GM23338 (cell line): ENCODE results near the gene B4GALT7. TPM values are rescaled to one million over a fixed set of nuclear protein-coding genes. Genes with fewer than 3 reads are reported as not detected.

ENCODE experiments used
- ATAC-seq: fragments of 200-7000 bp; cut with Tn5 transposase; 3 replicates; pipeline ENCODE4 v1.9.1; 2020
- DNase-seq: peaks from one replicate; pipeline ENCODE4 v3.0.0-alpha.2; 2015; ENCODE audit warnings: low spot score
- H2AFZ ChIP-seq: fragments of 200-600 bp; sonication (generic); 2 replicates; pipeline ENCODE4 v1.8.0; 2016; ENCODE audit warnings: antibody characterized with exemption, mild to moderate bottlenecking, moderate library complexity
- H3F3A ChIP-seq: fragments of 200-600 bp; sonication (generic); replicated peaks from 2 replicates; pipeline ENCODE4 v1.8.0; 2017; ENCODE audit warnings: antibody characterized with exemption, mixed run types, low read depth
- H3K27ac ChIP-seq: fragments of 200-600 bp; sonication (generic); 2 replicates; pipeline ENCODE4 v1.6.1; 2016; ENCODE audit warnings: low read depth
- H3K27me3 ChIP-seq: fragments of 200-600 bp; sonication (generic); 2 replicates; pipeline ENCODE4 v1.8.0; 2016; ENCODE audit warnings: mild to moderate bottlenecking, mixed run types, moderate library complexity; ENCODE audit not compliant: insufficient read depth
- H3K36me3 ChIP-seq: fragments of 200-600 bp; sonication (generic); 2 replicates; pipeline ENCODE4 v1.8.0; 2016; ENCODE audit warnings: mild to moderate bottlenecking; ENCODE audit not compliant: insufficient read depth
- H3K4me1 ChIP-seq: fragments of 200-600 bp; sonication (generic); 2 replicates; pipeline ENCODE4 v1.8.0; 2016; ENCODE audit warnings: mild to moderate bottlenecking, moderate library complexity; ENCODE audit not compliant: insufficient read depth
- H3K4me2 ChIP-seq: fragments of 200-600 bp; sonication (generic); 2 replicates; pipeline ENCODE4 v1.7.1; 2017; ENCODE audit warnings: mixed run types
- H3K4me3 ChIP-seq: fragments of 200-600 bp; sonication (generic); 2 replicates; pipeline ENCODE4 v1.6.1; 2016; ENCODE audit warnings: mixed run types
- H3K79me2 ChIP-seq: fragments of 200-600 bp; sonication (generic); replicated peaks from 2 replicates; pipeline ENCODE4 v1.8.0; 2017; ENCODE audit warnings: mild to moderate bottlenecking; ENCODE audit not compliant: insufficient read depth
- H3K9me2 ChIP-seq: fragments of 200-600 bp; sonication (generic); 2 replicates; pipeline ENCODE4 v1.8.0; 2017; ENCODE audit not compliant: insufficient read depth
- H4K20me1 ChIP-seq: fragments of 200-600 bp; sonication (generic); replicated peaks from 2 replicates; pipeline ENCODE4 v1.8.0; 2017; ENCODE audit warnings: mild to moderate bottlenecking; ENCODE audit not compliant: insufficient read depth
- H3K27ac Mint-ChIP-seq: 2 replicates; pipeline ENCODE4 v1.8.0; 2020; ENCODE audit warnings: inconsistent platforms, mild to moderate bottlenecking, moderate library complexity, mixed read lengths
- H3K27me3 Mint-ChIP-seq: 3 replicates; pipeline ENCODE4 v1.8.0; 2022; ENCODE audit warnings: low read depth, mild to moderate bottlenecking, moderate library complexity, mixed read lengths, inconsistent platforms; ENCODE audit not compliant: insufficient read depth, poor library complexity
- H3K36me3 Mint-ChIP-seq: 3 replicates; pipeline ENCODE4 v1.8.0; 2021; ENCODE audit warnings: low read depth, mild to moderate bottlenecking, inconsistent platforms, moderate library complexity, mixed read lengths
- H3K4me1 Mint-ChIP-seq: 3 replicates; pipeline ENCODE4 v1.8.0; 2020; ENCODE audit warnings: mild to moderate bottlenecking, inconsistent platforms, mixed read lengths
- H3K4me3 Mint-ChIP-seq: 3 replicates; pipeline ENCODE4 v1.8.0; 2021; ENCODE audit warnings: moderate library complexity, mild to moderate bottlenecking, inconsistent platforms, mixed read lengths
- H3K9me3 Mint-ChIP-seq: 3 replicates; pipeline ENCODE4 v1.8.0; 2020; ENCODE audit warnings: moderate library complexity, mild to moderate bottlenecking, inconsistent platforms, mixed read lengths
- CREB1 ChIP-seq: fragments of 250-450 bp; sonication (Bioruptor Pico); IDR thresholded peaks from 2 replicates; pipeline ENCODE4 v1.5.0; 2020; ENCODE audit warnings: low read depth, mild to moderate bottlenecking, moderate library complexity
- ETS1 ChIP-seq: IDR thresholded peaks from 2 replicates; pipeline ENCODE4 v1.6.1; 2016; ENCODE audit warnings: antibody characterized with exemption
- EZH2 ChIP-seq: fragments of 200-600 bp; sonication (generic); IDR thresholded peaks from one replicate; pipeline ENCODE4 v1.8.0; 2017; ENCODE audit warnings: antibody characterized with exemption, mild to moderate bottlenecking, low read depth; ENCODE audit not compliant: unreplicated experiment
- EZH2phosphoT487 ChIP-seq: fragments of 200-600 bp; sonication (generic); IDR thresholded peaks from one replicate; pipeline ENCODE4 v1.8.1; 2018; ENCODE audit warnings: antibody characterized with exemption; ENCODE audit not compliant: unreplicated experiment
- JUNB ChIP-seq: IDR thresholded peaks from one replicate; pipeline ENCODE4 v1.6.1; 2016; ENCODE audit warnings: antibody characterized with exemption; ENCODE audit not compliant: unreplicated experiment
- NANOG ChIP-seq: IDR thresholded peaks from 2 replicates; pipeline ENCODE4 v1.6.1; 2016; ENCODE audit warnings: antibody characterized with exemption, borderline replicate concordance
- POLR2AphosphoS5 ChIP-seq: IDR thresholded peaks from 2 replicates; pipeline ENCODE4 v1.6.1; 2016; ENCODE audit warnings: antibody characterized with exemption, low read depth
- STAT1 ChIP-seq: IDR thresholded peaks from one replicate; pipeline ENCODE4 v1.6.1; 2016; ENCODE audit warnings: antibody characterized with exemption; ENCODE audit not compliant: unreplicated experiment
- ZNF114 ChIP-seq: fragments of 250-450 bp; sonication (Bioruptor Pico); IDR thresholded peaks from 2 replicates; pipeline ENCODE4 v1.5.0; 2020; ENCODE audit warnings: mild to moderate bottlenecking, moderate library complexity
- ZNF331 ChIP-seq: fragments of 250-450 bp; sonication (Bioruptor Pico); IDR thresholded peaks from 2 replicates; pipeline ENCODE4 v1.5.0; 2020; ENCODE audit warnings: low read depth, mild to moderate bottlenecking, moderate library complexity
- polyA plus RNA-seq: library from polyadenylated mRNA; unstranded; fragments of >200 nt; fragmentation: Nextera tagmentation; extraction: Ambion mirVana; gene quantifications from 2 replicates; pipeline ENCODE4 v1.2.1, GENCODE V29; 2016
- total RNA-seq: library from RNA; depleted of rRNA; stranded (reverse); fragments of >200 nt; shearing (Covaris generic); gene quantifications from 2 replicates; pipeline ENCODE4 v1.2.3, GENCODE V29; 2014
- TF ChIP-seq, protein P1 (sequence below): IDR thresholded peaks from one replicate; pipeline ENCODE4 v1.6.1; 2018; ENCODE audit warnings: antibody characterized with exemption; ENCODE audit not compliant: unreplicated experiment
- TF ChIP-seq, protein P2 (sequence below): fragments of 250-450 bp; sonication (Bioruptor Pico); IDR thresholded peaks from 2 replicates; pipeline ENCODE4 v1.5.0; 2020; ENCODE audit warnings: mild to moderate bottlenecking, moderate library complexity

The B4GALT7 gene
- total and polyA plus RNA-seq, 2 experiments from 2014 or later, result 10.0 to 23.3 TPM

DNA sequence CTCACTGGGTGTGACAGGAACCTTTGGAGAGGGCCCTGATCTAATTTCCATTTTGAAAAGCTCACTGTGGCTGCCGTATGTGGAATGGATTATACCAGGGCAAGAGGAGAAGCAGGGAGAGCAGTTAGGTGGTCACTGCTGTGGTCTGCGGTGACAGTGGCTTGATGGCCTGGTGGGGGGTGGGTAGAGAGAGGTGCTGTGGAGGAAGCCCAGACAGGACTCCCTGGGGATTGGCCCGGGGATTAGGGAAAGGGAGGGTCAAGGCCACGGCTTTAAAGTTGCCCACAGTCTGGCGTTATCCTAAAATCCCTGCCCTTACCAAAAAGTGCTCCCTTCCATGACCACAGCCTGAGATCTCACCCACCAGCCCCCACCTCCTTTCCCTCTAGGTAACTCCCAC, 4.7 kb downstream of the B4GALT7 start:
- Histone ChIP-seq H3F3A (peaks cover 11% of the 10 kb centered on the region; the same call in 1 of the 2 replicates), H3K4me3 (no peak overlapping the region), H3K9me2 (no peaks in the 10 kb centered on the region), H3K4me2 (no peak overlapping the region), H3K27me3 (peaks cover 7% of the 10 kb centered on the region; the same call in 1 of the 2 replicates), H2AFZ (no peak overlapping the region), H3K79me2 (peaks cover 5% of the 10 kb centered on the region; the same call in 1 of the 2 replicates), H3K27ac (no peak overlapping the region), H4K20me1 (peaks cover 6% of the 10 kb centered on the region; the same call in 1 of the 2 replicates), H3K4me1 (peaks cover 14% of the 10 kb centered on the region), H3K36me3 (no peaks in the 10 kb centered on the region)
- Mint-ChIP-seq H3K36me3 (peaks cover 8% of the 10 kb centered on the region; the same call in 1 of the 3 replicates), H3K27ac (no peak overlapping the region), H3K9me3 (peaks cover 2% of the 10 kb centered on the region; the same call in 1 of the 3 replicates), H3K4me1 (peaks cover 29% of the 10 kb centered on the region), H3K4me3 (no peak overlapping the region), H3K27me3 (peaks cover 17% of the 10 kb centered on the region)
- ATAC-seq (no peak), DNase-seq (no peak)
- TF ChIP-seq EZH2, result no peak
- no peak for TF ChIP-seq STAT1
- TF ChIP-seq EZH2phosphoT487, result no peak
- TF ChIP-seq ZNF114 (CRISPR knock-in tag), result no peak
- TF ChIP-seq, protein P1, sequence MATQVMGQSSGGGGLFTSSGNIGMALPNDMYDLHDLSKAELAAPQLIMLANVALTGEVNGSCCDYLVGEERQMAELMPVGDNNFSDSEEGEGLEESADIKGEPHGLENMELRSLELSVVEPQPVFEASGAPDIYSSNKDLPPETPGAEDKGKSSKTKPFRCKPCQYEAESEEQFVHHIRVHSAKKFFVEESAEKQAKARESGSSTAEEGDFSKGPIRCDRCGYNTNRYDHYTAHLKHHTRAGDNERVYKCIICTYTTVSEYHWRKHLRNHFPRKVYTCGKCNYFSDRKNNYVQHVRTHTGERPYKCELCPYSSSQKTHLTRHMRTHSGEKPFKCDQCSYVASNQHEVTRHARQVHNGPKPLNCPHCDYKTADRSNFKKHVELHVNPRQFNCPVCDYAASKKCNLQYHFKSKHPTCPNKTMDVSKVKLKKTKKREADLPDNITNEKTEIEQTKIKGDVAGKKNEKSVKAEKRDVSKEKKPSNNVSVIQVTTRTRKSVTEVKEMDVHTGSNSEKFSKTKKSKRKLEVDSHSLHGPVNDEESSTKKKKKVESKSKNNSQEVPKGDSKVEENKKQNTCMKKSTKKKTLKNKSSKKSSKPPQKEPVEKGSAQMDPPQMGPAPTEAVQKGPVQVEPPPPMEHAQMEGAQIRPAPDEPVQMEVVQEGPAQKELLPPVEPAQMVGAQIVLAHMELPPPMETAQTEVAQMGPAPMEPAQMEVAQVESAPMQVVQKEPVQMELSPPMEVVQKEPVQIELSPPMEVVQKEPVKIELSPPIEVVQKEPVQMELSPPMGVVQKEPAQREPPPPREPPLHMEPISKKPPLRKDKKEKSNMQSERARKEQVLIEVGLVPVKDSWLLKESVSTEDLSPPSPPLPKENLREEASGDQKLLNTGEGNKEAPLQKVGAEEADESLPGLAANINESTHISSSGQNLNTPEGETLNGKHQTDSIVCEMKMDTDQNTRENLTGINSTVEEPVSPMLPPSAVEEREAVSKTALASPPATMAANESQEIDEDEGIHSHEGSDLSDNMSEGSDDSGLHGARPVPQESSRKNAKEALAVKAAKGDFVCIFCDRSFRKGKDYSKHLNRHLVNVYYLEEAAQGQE, result no peak
- no peak for TF ChIP-seq CREB1 (CRISPR knock-in tag)
- no peak for TF ChIP-seq ETS1
- TF ChIP-seq ZNF331, result no peak
- TF ChIP-seq POLR2AphosphoS5, result no peak
- no peak for TF ChIP-seq JUNB
- no peak for TF ChIP-seq NANOG
- TF ChIP-seq, protein P2, sequence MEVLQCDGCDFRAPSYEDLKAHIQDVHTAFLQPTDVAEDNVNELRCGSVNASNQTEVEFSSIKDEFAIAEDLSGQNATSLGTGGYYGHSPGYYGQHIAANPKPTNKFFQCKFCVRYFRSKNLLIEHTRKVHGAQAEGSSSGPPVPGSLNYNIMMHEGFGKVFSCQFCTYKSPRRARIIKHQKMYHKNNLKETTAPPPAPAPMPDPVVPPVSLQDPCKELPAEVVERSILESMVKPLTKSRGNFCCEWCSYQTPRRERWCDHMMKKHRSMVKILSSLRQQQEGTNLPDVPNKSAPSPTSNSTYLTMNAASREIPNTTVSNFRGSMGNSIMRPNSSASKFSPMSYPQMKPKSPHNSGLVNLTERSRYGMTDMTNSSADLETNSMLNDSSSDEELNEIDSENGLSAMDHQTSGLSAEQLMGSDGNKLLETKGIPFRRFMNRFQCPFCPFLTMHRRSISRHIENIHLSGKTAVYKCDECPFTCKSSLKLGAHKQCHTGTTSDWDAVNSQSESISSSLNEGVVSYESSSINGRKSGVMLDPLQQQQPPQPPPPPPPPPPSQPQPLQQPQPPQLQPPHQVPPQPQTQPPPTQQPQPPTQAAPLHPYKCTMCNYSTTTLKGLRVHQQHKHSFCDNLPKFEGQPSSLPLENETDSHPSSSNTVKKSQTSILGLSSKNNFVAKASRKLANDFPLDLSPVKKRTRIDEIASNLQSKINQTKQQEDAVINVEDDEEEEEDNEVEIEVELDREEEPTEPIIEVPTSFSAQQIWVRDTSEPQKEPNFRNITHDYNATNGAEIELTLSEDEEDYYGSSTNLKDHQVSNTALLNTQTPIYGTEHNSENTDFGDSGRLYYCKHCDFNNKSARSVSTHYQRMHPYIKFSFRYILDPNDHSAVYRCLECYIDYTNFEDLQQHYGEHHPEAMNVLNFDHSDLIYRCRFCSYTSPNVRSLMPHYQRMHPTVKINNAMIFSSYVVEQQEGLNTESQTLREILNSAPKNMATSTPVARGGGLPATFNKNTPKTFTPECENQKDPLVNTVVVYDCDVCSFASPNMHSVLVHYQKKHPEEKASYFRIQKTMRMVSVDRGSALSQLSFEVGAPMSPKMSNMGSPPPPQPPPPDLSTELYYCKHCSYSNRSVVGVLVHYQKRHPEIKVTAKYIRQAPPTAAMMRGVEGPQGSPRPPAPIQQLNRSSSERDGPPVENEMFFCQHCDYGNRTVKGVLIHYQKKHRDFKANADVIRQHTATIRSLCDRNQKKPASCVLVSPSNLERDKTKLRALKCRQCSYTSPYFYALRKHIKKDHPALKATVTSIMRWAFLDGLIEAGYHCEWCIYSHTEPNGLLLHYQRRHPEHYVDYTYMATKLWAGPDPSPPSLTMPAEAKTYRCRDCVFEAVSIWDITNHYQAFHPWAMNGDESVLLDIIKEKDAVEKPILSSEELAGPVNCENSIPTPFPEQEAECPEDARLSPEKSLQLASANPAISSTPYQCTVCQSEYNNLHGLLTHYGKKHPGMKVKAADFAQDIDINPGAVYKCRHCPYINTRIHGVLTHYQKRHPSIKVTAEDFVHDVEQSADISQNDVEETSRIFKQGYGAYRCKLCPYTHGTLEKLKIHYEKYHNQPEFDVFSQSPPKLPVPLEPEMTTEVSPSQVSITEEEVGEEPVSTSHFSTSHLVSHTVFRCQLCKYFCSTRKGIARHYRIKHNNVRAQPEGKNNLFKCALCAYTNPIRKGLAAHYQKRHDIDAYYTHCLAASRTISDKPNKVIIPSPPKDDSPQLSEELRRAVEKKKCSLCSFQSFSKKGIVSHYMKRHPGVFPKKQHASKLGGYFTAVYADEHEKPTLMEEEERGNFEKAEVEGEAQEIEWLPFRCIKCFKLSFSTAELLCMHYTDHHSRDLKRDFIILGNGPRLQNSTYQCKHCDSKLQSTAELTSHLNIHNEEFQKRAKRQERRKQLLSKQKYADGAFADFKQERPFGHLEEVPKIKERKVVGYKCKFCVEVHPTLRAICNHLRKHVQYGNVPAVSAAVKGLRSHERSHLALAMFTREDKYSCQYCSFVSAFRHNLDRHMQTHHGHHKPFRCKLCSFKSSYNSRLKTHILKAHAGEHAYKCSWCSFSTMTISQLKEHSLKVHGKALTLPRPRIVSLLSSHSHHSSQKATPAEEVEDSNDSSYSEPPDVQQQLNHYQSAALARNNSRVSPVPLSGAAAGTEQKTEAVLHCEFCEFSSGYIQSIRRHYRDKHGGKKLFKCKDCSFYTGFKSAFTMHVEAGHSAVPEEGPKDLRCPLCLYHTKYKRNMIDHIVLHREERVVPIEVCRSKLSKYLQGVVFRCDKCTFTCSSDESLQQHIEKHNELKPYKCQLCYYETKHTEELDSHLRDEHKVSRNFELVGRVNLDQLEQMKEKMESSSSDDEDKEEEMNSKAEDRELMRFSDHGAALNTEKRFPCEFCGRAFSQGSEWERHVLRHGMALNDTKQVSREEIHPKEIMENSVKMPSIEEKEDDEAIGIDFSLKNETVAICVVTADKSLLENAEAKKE (CRISPR knock-in tag), result no peak
